ENCODE results near the gene FRMPD4. TPM values are rescaled to one million over a fixed set of nuclear protein-coding genes. Genes with fewer than 3 reads are reported as not detected.

Gene FRMPD4
- total RNA-seq, 1 experiment from 2014 or later, result not detected

GRCh38 chrX:12595720-12596119 lies 457.4 kb downstream of the FRMPD4 start:
- H3K4me2 ChIP-seq, result no peak overlapping the region
- no peak overlapping the region for H2AFZ ChIP-seq
- intact Hi-C loops (cut with micrococcal nuclease; ENCODE audit: unreplicated experiment), result no loop called here
- ChIA-PET CTCF (no interaction called here), POLR2A (ENCODE audit: unreplicated experiment) (interaction anchor here (0.7 kb wide), 1 partner anchor 845 kb away, joined by 3 read pairs; no protein-coding TSS in a partner anchor)
- H3K4me3 ChIP-seq, result no peak overlapping the region
- H3K9me3 ChIP-seq (ENCODE audit: insufficient read depth, low read depth), result no peaks in the 10 kb centered on the region
- H3K4me1 ChIP-seq (replicated peaks; ENCODE audit: insufficient read depth), result no peaks in the 10 kb centered on the region
- H3K9me2 ChIP-seq (ENCODE audit: insufficient read depth), result no peaks in the 10 kb centered on the region
- H4K20me1 ChIP-seq (ENCODE audit: insufficient read depth), result no peaks in the 10 kb centered on the region
- no peaks in the 10 kb centered on the region for H3K27me3 ChIP-seq (ENCODE audit: insufficient read depth, low read depth)
- DNase-seq, result no peak
- TF ChIP-seq CTCF (conservative IDR thresholded peaks at IDR 0.05), result no peak
- no peak for TF ChIP-seq EZH2 (IDR thresholded peaks at IDR 0.05; ENCODE audit: low read depth)
- H3K27ac ChIP-seq, result no peak overlapping the region
- no TSS peak for BruUV-seq (replicated peaks)
- H3K79me2 ChIP-seq (ENCODE audit: low read depth), result no peaks in the 10 kb centered on the region
- H3F3A ChIP-seq (ENCODE audit: insufficient read depth, low read depth), result no peaks in the 10 kb centered on the region
- H3K36me3 ChIP-seq (ENCODE audit: low read depth), result no peaks in the 10 kb centered on the region

- Histone ChIP-seq H3K27me3 (ENCODE audit: insufficient read depth, low read depth) (no peaks in the 10 kb centered on the region), H2AFZ (no peak overlapping the region), H3K36me3 (ENCODE audit: low read depth) (no peaks in the 10 kb centered on the region), H3K4me1 (replicated peaks; ENCODE audit: insufficient read depth) (peaks cover 8% of the 10 kb centered on the region), H3K9me2 (ENCODE audit: insufficient read depth) (no peaks in the 10 kb centered on the region), H4K20me1 (ENCODE audit: insufficient read depth) (no peaks in the 10 kb centered on the region), H3K9me3 (ENCODE audit: insufficient read depth, low read depth) (no peaks in the 10 kb centered on the region), H3K27ac (0 out of 2 replicates have a peak overlapping the region, but pooled peaks have one; percentile 32), H3K79me2 (ENCODE audit: low read depth) (no peaks in the 10 kb centered on the region), H3K4me2 (peak overlapping the region; percentile 19; the same call in 1 of the 2 replicates), H3K4me3 (no peak overlapping the region), H3F3A (ENCODE audit: insufficient read depth, low read depth) (0 out of 2 replicates have a peak, but pooled peaks cover 5% of the 10 kb centered on the region)
- DNase-seq, result peak in 1 of 2 experiments; percentile 34
- no TSS peak for BruUV-seq (replicated peaks)
- POLR2A ChIA-PET (ENCODE audit: unreplicated experiment), result no interaction called here
- TF ChIP-seq EZH2 (IDR thresholded peaks at IDR 0.05; ENCODE audit: low read depth) (no peak), CTCF (conservative IDR thresholded peaks at IDR 0.05) (no peak)
- intact Hi-C loops (cut with micrococcal nuclease; ENCODE audit: unreplicated experiment), result no loop called here
- CTCF ChIA-PET, result no interaction called here
Measured at GRCh38 chrX:12610079-12610478, 471.8 kb downstream of the FRMPD4 start.

- BruUV-seq (replicated peaks), result no TSS peak
- H3K36me3 ChIP-seq (ENCODE audit: low read depth), result no peaks in the 10 kb centered on the region
- CTCF ChIA-PET, result no interaction called here
Measured at GRCh38 chrX:12611471-12611870, 473.2 kb downstream of the FRMPD4 start.

More at GRCh38 chrX:12611471-12611870, 473.2 kb downstream of the FRMPD4 start:
- no peaks in the 10 kb centered on the region for H4K20me1 ChIP-seq (ENCODE audit: insufficient read depth)
- POLR2A ChIA-PET (ENCODE audit: unreplicated experiment), result no interaction called here
- DNase-seq, result no peak
- intact Hi-C loops (cut with micrococcal nuclease; ENCODE audit: unreplicated experiment), result no loop called here
- no peaks in the 10 kb centered on the region for H3K27me3 ChIP-seq (ENCODE audit: insufficient read depth, low read depth)
- no peaks in the 10 kb centered on the region for H3K79me2 ChIP-seq (ENCODE audit: low read depth)
- no peak for TF ChIP-seq CTCF (conservative IDR thresholded peaks at IDR 0.05)
- TF ChIP-seq EZH2 (IDR thresholded peaks at IDR 0.05; ENCODE audit: low read depth), result no peak
- H3F3A ChIP-seq (ENCODE audit: insufficient read depth, low read depth), result 0 out of 2 replicates have a peak, but pooled peaks cover 5% of the 10 kb centered on the region
- H3K9me3 ChIP-seq (ENCODE audit: insufficient read depth, low read depth), result no peaks in the 10 kb centered on the region
- H3K27ac ChIP-seq, result no peak overlapping the region
- no peak overlapping the region for H2AFZ ChIP-seq
- H3K9me2 ChIP-seq (ENCODE audit: insufficient read depth), result no peaks in the 10 kb centered on the region
- peaks cover 8% of the 10 kb centered on the region for H3K4me1 ChIP-seq (replicated peaks; ENCODE audit: insufficient read depth)
- H3K4me3 ChIP-seq, result no peak overlapping the region
- H3K4me2 ChIP-seq, result no peak overlapping the region

Measured in PC-9 (cell line).